ENCODE results near the gene ITGA7.
A peak's percentile ranks its signal among the peaks of the same experiment; 100 is the strongest.

The ITGA7 gene

GRCh38 chr12:55733858-55734257, 26.2 kb upstream of the ITGA7 start:
- no peak for DNase-seq (ENCODE audit: low read depth in 2 of 2)

DNA sequence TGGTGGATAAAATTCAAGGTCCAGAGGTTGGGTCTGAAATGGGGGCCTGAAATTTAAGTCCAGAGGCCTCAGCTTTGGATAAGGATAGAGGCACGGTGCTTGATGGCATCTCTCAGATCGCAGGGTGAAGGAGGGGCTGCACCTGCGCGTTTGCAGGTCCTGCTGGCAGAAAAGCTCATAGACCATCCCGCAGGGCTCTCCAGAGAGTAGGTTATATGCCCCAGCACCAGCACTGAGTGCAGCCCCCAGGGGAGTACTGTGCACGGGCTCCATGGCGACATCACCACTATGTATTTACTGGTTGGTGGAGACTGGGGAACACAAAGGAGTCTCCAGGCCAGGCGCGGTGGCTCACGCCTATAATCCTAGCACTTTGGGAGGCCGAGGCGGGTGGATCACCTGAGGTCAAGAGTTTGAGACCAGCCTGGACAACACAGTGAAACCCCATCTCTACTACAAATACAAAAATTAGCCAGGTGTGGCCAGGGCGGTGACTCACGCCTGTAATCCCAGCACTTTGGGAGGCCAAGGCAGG, 25.4 kb upstream of the ITGA7 start:
- no peak for DNase-seq (ENCODE audit: low read depth in 2 of 2)

- DNase-seq (ENCODE audit: low read depth in 2 of 2) = no peak
Measured at GRCh38 chr12:55732288-55732687, 24.6 kb upstream of the ITGA7 start.

GRCh38 chr12:55729819-55730818, 22.4 kb upstream of the ITGA7 start:
- no peak for DNase-seq (ENCODE audit: low read depth in 2 of 2)

DNA sequence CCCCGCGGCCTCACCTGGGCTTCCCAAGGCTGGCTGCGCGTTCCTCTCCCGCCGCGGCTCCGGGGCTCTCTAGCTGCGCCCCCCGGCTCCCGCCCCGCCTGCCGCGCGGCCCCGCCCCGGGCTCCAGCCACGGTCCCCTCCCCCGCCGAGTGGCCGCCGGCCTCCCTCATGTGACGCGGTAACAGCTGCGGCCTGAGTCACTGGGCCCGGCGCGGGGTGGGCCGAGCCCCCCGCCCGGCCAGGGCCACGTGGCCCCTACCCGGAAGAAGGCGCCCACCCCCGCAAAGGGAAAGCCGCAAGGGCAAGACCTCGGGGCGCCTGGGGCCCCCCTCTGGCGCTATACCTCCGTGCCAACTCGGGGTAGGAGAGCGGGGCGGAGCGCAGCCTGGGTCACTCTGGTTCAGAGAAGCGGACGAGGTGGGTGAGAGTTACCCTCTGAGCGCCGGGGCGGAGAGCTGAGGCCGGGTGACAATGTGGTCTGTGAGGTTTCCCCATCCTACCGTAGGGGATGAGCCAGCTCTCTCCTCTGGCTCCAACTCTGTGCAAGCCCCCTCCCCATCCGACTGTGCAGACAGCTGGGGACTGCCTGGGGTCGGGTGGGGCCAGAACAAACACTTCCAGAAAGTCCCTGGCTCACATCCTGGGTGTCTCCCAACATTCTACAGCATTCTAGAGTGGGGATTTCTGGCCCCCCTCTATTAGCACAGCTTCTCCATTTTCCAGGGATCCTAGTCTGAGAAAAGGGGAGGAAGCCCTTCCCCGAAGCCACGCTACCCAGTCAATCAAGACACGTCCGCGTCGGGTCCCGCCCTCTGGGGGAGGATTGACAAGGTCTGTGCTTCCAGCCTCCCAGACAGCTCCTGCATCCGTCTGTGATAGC, 21.5 kb upstream of the ITGA7 start, which contains the start of gene CD63:
CD63 (minus strand) TSS at position 71 of the 880 bp plus-strand sequence. CDS start 668 bp downstream, outside the sequence.
- DNase-seq (ENCODE audit: low read depth in 2 of 2) = peak; percentile 51 to 74

DNA sequence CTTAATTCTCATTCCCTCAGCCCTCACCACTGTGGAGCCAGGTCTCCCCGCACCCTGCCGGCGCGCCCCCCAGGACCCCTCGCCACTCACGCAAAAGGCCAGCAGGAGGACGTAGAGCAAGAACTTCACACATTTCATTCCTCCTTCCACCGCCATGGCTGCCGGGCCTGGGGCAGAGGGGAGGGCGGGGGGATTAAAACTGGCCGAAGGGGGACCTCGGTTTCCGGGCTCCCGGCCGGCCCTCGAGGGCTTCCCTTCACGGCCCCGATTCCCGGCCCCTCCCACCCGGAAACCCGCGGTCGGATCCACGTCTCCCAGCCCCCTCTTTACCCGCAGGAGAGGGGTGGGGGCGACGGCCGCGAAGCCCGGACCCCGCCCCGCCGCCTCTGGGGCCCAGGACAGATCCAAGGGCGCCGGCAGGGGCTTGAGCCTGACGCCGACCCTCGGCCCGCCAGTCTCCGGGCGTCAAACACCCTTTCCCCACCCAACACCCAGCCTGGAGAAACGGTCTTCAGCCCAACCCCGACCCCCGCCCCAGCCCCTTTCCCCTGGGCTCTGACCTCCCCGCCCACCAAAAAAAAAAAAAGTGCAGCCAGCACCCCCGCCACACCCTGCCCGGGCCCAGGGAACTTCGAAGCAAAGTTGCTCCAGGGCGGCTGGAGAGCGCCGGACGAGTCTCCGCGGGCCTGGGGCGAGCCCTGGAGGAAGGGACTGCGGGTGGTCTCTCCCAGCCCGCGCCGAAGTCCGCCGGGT, 20.7 kb upstream of the ITGA7 start:
- DNase-seq (ENCODE audit: low read depth in 2 of 2) = no peak

- no peak for DNase-seq (ENCODE audit: low read depth in 2 of 2)
Measured at GRCh38 chr12:55727643-55728185, 20.0 kb upstream of the ITGA7 start.

DNA sequence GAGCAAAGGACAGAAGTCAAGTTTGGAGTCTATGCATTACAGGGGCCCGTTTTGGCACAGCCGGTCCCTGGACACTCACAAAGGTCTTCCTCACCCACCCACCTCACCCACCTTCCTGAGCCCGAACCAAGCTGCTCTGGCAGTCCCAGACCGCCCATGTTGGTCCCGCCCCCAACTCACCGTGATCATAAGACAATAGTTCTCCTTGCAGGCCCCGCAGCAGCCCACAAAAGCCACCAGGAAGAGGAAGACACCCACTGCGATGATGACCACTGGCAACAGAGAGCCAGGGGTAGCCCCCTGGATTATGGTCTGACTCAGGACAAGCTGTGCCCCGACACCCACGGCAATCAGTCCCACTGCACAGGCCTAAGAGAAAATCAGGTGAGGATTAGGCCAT, 19.3 kb upstream of the ITGA7 start:
- no peak for DNase-seq (ENCODE audit: low read depth in 2 of 2)

GRCh38 chr12:55725556-55725955, 17.9 kb upstream of the ITGA7 start:
- DNase-seq (ENCODE audit: low read depth in 2 of 2) = no peak

GRCh38 chr12:55724940-55725309, 17.2 kb upstream of the ITGA7 start:
- no peak for DNase-seq (ENCODE audit: low read depth in 2 of 2)

- peak in 1 of 2 experiments; percentile 56 for DNase-seq (ENCODE audit: low read depth in 2 of 2)
Measured at GRCh38 chr12:55724226-55724939, 16.7 kb upstream of the ITGA7 start.

- DNase-seq (ENCODE audit: low read depth in 2 of 2) = no peak
Measured at GRCh38 chr12:55723516-55724225, 16.0 kb upstream of the ITGA7 start.

DNA sequence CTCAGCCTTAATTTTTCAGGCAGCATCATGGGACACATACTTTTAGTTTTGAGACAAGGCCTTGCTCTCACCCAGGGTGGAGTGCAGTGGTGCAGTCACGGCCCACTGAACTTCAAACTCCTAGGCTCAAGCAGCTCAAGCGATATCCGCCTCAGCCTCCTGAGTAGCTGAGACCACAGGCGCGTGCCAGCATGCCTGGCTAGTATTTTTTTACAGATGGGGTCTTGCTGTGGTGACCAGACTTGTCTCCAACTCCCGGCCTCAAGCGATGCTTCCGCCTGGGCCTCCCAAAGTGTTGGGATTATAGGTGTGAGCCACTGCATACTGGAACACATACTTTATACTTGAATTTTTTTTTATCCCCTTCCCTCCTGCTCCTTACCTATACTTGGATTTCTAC, 15.2 kb upstream of the ITGA7 start:
- DNase-seq (ENCODE audit: low read depth in 2 of 2) = no peak

DNA sequence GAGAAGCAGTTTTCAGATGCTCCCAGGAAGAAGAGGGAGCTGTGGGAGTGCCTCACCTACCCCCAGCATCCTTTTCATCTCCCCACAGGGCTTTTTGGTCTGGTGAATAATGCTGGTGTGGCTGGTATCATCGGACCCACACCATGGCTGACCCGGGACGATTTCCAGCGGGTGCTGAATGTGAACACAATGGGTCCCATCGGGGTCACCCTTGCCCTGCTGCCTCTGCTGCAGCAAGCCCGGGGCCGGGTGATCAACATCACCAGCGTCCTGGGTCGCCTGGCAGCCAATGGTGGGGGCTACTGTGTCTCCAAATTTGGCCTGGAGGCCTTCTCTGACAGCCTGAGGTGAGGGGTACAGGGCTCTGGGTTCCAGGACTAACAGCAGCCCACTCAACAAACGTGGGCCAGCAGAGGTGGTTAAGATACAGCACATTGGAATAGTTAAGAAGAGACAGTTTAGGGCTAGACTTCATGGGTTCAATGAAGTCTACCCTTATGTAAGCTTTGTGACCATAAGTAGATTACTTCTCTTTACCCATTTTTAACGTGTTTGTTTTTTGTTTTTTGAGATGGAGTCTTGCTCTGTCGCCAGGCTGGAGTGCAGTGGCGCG, 14.0 kb upstream of the ITGA7 start:
- no peak for DNase-seq (ENCODE audit: low read depth in 2 of 2)

GRCh38 chr12:55720894-55721444, 13.3 kb upstream of the ITGA7 start:
- no peak for DNase-seq (ENCODE audit: low read depth in 2 of 2)

GRCh38 chr12:55720071-55720564, 12.4 kb upstream of the ITGA7 start, which contains the start of gene RDH5:
Gene RDH5, plus strand, starts transcription at chr12:55720393. Its CDS starts 792 bp downstream, at chr12:55721185.
- no peak for DNase-seq (ENCODE audit: low read depth in 2 of 2)

GRCh38 chr12:55719371-55719770, 11.7 kb upstream of the ITGA7 start:
- DNase-seq (ENCODE audit: low read depth in 2 of 2) = no peak

- DNase-seq (ENCODE audit: low read depth in 2 of 2) = no peak
Measured at GRCh38 chr12:55718624-55719275, 11.0 kb upstream of the ITGA7 start.
